ENCODE data around the gene ZFYVE21. TPM values are rescaled to one million over a fixed set of nuclear protein-coding genes. Genes with fewer than 3 reads are reported as not detected.

The ZFYVE21 gene
- total RNA-seq, 1 experiment from 2014 or later = 49.7 TPM

DNA sequence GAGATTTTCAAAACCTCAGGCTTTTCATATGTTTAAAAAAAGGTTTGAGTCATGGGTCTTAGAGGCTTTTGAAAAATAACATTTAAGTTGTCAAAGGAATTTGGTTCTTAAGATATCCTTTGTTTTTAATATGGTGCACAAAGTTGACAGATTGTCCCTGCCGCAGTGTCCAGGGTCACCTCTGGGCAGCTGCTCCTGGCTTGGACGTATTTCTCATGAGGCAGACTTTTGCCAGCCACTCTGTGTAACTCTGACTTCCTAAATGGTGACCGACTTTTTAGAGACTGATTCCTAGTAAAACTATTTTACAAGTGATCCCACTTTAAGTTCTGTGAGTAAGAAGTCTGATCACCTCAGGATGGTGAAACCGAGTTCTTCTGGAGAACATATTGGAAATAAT lies 27.9 kb upstream of the ZFYVE21 start:
- Mint-ChIP-seq H3K36me3 (ENCODE audit: insufficient read depth in 1 of 3, low read depth in 3 of 3) (peaks cover 2 to 66% (median 49%) of the 10 kb centered on the region in 3 experiments; a peak in 6 of 7 replicates), H3K27ac (no peak overlapping the region), H3K4me3 (no peak overlapping the region), H3K27me3 (ENCODE audit: low read depth) (no peaks in the 10 kb centered on the region), H3K9me3 (no peaks in the 10 kb centered on the region), H3K4me1 (no peaks in the 10 kb centered on the region; a peak in 2 of 4 replicates)
- H2AK5ac ChIP-seq (ENCODE audit: insufficient read length, low read length) = no peak overlapping the region
- TF ChIP-seq, protein P1, sequence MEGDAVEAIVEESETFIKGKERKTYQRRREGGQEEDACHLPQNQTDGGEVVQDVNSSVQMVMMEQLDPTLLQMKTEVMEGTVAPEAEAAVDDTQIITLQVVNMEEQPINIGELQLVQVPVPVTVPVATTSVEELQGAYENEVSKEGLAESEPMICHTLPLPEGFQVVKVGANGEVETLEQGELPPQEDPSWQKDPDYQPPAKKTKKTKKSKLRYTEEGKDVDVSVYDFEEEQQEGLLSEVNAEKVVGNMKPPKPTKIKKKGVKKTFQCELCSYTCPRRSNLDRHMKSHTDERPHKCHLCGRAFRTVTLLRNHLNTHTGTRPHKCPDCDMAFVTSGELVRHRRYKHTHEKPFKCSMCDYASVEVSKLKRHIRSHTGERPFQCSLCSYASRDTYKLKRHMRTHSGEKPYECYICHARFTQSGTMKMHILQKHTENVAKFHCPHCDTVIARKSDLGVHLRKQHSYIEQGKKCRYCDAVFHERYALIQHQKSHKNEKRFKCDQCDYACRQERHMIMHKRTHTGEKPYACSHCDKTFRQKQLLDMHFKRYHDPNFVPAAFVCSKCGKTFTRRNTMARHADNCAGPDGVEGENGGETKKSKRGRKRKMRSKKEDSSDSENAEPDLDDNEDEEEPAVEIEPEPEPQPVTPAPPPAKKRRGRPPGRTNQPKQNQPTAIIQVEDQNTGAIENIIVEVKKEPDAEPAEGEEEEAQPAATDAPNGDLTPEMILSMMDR (conservative IDR thresholded peaks at IDR 0.05) = no peak
- H2AFZ ChIP-seq (ENCODE audit: low read length) = no peak overlapping the region
- no peak overlapping the region for H3K14ac ChIP-seq (ENCODE audit: insufficient read depth, low read length)
- H3T11ph ChIP-seq (ENCODE audit: low read length) = no peak overlapping the region
- H2BK20ac ChIP-seq (ENCODE audit: low read depth, low read length, poor library complexity, severe bottlenecking) = no peak overlapping the region
- no peak overlapping the region for H2BK15ac ChIP-seq (ENCODE audit: low read depth, low read length)
- H3K27ac ChIP-seq (ENCODE audit: insufficient read length, low read depth, low read length) = no peak overlapping the region
- no peak for DNase-seq
- no peaks in the 10 kb centered on the region for H3K23me2 ChIP-seq (ENCODE audit: insufficient read length, low read depth, low read length, poor library complexity, severe bottlenecking)
- H4K20me1 ChIP-seq (ENCODE audit: control insufficient read depth, insufficient read depth, insufficient read length) = peaks cover under 1% of the 10 kb centered on the region
- H3K4me2 ChIP-seq (ENCODE audit: insufficient read depth, insufficient read length, low read length) = no peak overlapping the region
- H3K27me3 ChIP-seq (ENCODE audit: insufficient read depth, low read length) = no peaks in the 10 kb centered on the region
- no peak overlapping the region for H3K18ac ChIP-seq (ENCODE audit: insufficient read length, low read depth, low read length)
- no peak overlapping the region for H3K23ac ChIP-seq (ENCODE audit: insufficient read length, low read depth, low read length)
- H3K4ac ChIP-seq (ENCODE audit: low read depth, low read length) = no peak overlapping the region
- no peaks in the 10 kb centered on the region for H3K9me3 ChIP-seq (ENCODE audit: control insufficient read depth, low read depth, low read length)
- H2BK5ac ChIP-seq (ENCODE audit: insufficient read length, low read length) = no peak overlapping the region
- no peaks in the 10 kb centered on the region for H3K79me1 ChIP-seq (ENCODE audit: insufficient read depth, low read depth, low read length, poor library complexity, severe bottlenecking)
- H2BK120ac ChIP-seq (ENCODE audit: low read depth, low read length, poor library complexity, severe bottlenecking) = no peak overlapping the region
- H4K5ac ChIP-seq (ENCODE audit: insufficient read length, low read depth, low read length) = no peak overlapping the region
- H3K9ac ChIP-seq (ENCODE audit: extremely low read depth, insufficient read length, low read length) = no peak overlapping the region
- H3K4me1 ChIP-seq (ENCODE audit: insufficient read depth, low read length) = no peaks in the 10 kb centered on the region
- no peak overlapping the region for H2BK12ac ChIP-seq (ENCODE audit: insufficient read length, low read depth, low read length)
- no peak overlapping the region for H4K8ac ChIP-seq (replicated peaks; ENCODE audit: insufficient read length, low read depth, low read length)
- WGBS (ENCODE audit: extremely low coverage, insufficient read length, low lambda C conversion rate) = no CpG with 5 or more reads among the region's 4 CpGs
- H3K56ac ChIP-seq (ENCODE audit: insufficient read length, low read depth, low read length) = no peak overlapping the region
- no peak overlapping the region for H4K91ac ChIP-seq (ENCODE audit: insufficient read length, low read depth, low read length)
- 0 out of 2 replicates have a peak, but pooled peaks cover 2% of the 10 kb centered on the region for H3K79me2 ChIP-seq (ENCODE audit: insufficient read depth, low read length)
